Stomach (tissue), 4 donors: ENCODE measurements around the gene NTRK3.

ENCODE experiments used
- EP300 ChIP-seq: sonication (generic); formaldehyde crosslinking; IDR thresholded peaks from one replicate; pipeline ENCODE4 v1.6.1; 2017; ENCODE audit warnings: antibody characterized with exemption
- POLR2A ChIP-seq, 4 donors: fragments of 450-650 bp; IDR thresholded peaks; one replicate each; pipeline ENCODE4 v1.6.1; 2016; ENCODE audit warnings: antibody characterized with exemption in 4 of 4, control low read depth in 2 of 4, mild to moderate bottlenecking in 1 of 4, moderate library complexity in 1 of 4
- POLR2AphosphoS5 ChIP-seq, 3 donors: sonication (generic); formaldehyde crosslinking; IDR thresholded peaks; one replicate each; pipeline ENCODE4 v1.6.1; 2016; ENCODE audit warnings: antibody characterized with exemption in 3 of 3
- TF ChIP-seq, protein P1 (sequence below), 7 experiments: fragments of 450-650 bp in 4 of 7; fragments of 200-600 bp in 3 of 7; sonication (generic) in 3 of 7; IDR thresholded peaks; one replicate each; pipeline ENCODE4 v1.5.1; 2016 to 2019; ENCODE audit warnings: antibody characterized with exemption in 7 of 7, control low read depth in 2 of 7, mild to moderate bottlenecking in 1 of 7

DNA sequence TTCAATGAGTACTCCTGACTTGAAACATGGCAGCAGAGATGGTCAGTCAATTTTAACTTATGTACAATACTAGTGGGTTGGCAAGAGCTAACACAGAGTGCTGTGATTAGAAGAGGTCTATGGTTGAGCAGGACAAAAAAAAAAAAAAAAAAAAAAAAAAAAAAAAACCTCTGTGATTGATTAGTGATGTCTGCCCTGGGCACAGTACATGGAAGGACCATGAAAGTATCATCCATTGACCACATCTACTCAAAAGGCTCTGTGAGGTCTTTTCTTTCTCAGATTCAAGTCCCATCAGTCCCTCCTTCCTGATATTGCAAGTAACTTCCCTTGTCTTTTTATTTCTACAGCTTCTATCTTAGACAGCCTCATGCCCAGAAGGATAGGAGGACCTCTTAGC, 59.6 kb downstream of the NTRK3 start:
- no peak for TF ChIP-seq POLR2AphosphoS5 (IDR thresholded peaks at IDR 0.05)
- TF ChIP-seq EP300: no peak
- TF ChIP-seq, protein P1, sequence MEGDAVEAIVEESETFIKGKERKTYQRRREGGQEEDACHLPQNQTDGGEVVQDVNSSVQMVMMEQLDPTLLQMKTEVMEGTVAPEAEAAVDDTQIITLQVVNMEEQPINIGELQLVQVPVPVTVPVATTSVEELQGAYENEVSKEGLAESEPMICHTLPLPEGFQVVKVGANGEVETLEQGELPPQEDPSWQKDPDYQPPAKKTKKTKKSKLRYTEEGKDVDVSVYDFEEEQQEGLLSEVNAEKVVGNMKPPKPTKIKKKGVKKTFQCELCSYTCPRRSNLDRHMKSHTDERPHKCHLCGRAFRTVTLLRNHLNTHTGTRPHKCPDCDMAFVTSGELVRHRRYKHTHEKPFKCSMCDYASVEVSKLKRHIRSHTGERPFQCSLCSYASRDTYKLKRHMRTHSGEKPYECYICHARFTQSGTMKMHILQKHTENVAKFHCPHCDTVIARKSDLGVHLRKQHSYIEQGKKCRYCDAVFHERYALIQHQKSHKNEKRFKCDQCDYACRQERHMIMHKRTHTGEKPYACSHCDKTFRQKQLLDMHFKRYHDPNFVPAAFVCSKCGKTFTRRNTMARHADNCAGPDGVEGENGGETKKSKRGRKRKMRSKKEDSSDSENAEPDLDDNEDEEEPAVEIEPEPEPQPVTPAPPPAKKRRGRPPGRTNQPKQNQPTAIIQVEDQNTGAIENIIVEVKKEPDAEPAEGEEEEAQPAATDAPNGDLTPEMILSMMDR (IDR thresholded peaks at IDR 0.05): no peak
- no peak for TF ChIP-seq POLR2A (IDR thresholded peaks at IDR 0.05)
